Measurements from ENCODE around the gene IDH3A.

IDH3A gene

DNA sequence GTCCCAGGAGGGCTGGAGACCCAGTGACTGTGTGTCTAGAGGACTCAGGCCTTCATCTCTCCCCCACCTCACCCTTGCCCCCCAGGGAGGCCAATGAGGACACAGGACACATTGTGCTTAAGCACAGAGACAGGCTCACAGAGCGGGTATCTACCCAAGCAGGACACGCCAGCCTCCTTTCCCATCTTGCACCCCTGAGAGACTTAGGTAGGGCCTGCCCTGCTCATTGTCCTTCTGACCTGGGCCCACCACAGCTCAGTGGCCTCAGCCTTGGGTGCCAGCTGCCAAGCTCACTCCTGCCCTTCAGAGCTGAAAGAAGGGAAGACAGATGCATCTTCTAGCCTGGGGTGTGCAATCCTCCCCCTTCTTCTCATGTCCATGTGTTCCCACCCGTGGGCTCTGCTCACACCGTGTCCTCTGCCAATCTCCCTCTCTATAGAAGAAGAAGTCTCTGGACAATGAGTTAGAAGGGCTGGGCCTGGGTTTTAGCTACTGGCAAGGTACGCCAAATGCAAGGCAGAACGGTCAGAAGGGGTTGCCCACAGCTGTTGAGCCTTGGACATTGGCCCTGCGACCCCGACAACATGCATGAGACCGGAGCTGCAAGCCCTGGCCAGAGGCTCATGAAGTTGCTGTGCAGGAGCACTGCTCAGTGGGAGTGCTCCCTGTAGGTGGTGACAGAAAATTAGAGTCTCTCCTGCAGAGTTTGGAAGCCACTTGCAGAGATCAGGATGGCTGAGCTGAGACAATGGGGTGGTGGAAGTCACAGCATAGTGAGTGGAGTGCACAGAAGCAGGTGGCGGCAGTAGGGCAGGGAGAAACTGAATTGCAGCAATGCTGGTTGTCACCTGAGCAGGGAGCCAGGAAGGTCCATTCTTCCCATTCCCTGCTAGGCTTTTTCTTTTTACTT lies 52.4 kb downstream of the IDH3A start:
- DNase-seq (ENCODE audit: low spot score), result no peak

DNA sequence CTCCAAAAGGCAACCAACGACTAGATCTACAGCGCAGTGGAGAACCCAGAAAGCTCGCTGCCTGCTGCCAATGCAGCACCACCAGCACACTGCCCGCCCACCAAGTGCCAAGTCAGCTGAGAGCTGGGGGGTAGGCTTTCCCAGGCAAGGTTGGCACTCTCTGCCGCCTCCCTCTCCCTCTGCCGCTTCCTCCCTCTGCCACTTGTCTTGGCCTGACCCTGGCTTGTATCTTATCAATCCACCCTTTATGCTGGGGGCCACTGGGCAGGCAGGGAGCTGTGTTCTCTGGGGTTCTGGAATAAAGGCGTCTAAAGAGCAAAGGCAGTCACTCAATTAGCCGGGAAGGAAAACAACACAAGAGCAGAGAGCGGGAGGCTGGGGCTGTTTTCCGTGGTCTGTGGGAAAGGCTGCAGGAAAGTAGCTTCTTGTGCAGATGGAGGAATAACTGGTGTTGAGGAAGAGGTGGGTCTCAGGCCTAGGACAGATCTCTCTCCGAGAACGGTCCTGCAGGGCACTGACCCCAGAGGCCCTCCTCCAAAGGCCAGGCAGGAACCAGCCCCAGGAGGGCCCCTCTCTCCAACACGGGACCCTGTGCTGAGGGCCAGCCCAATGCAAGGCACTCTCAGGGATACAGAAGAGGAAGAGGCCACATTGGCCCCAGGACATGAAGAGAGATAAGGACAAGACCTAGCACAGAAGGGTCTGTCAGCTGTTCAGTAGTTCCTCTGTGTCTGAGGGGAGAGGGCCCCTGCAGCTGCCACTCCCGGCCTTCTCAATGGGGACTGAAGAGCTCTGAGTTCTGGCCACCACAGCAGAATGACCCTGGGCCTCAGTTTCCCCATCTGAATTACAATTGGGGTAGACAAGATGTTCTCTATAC lies 54.4 kb downstream of the IDH3A start:
- no peak for DNase-seq (ENCODE audit: low spot score)

DNA sequence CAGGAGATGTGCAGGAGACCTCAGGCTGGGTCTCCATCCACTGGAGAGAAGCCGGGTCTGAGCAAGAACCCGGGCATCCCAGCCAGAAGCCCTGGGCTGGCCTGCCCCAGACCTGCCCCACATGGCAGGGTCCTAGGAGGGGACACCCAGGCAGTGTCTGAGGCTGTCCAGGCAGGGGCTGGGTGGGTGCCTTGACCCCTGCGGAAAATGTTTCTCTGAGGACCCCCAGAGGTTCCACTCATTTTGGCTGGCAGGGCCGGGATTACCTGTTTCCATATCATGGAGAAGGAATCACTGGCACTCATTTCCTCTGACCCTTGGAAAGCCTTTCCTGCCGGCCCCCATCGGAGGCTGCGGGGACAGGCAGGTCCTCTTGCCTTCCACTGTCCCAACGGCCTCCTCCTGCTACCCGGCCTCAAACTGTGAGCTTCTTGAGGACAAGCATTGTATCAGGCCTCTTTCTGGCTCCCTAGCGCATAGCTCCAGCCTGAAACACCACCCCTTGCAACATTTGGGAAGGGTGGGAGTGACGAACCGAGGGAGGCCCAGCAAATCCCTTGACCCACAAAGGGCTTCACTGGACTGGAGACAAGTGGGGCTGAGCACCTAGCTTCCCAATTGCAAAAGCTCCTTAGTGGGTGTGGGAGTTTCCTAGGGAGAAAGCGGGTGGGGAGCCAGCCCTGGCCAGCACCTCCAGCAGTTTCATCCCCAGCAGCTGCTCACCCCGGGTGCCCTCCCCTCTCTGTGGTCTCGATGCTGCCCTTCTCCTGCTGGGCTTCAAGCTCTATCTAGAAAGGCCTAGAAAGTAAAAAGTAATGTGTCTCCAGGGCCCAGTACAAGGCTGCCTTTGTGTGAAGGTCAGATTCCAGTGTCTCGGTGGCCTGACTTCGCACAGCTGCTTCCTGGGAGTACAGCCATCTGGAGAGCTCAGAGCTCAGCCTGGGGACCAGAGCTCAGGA lies 55.5 kb downstream of the IDH3A start:
- DNase-seq (ENCODE audit: low spot score), result no peak

DNA sequence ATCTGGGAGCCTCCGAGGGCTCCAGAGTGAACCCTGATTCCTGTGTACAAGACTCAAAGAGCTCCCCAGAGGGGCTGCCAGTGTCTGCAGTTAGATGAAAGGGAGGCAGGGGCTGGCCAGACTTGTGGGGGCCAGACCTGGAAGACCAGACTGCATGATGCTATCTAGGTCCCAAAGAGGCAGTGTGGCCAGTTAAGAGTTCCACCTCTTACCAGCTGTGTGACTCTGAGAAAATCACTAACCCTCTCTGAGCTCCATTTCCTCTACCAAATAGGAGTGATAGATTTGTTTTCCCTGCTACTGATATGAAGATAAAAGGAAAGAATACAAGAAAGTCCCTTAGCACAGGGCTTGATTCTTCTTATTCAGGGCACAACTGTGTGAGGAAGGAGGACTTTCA lies 56.2 kb downstream of the IDH3A start:
- DNase-seq (ENCODE audit: low spot score), result no peak

DNA sequence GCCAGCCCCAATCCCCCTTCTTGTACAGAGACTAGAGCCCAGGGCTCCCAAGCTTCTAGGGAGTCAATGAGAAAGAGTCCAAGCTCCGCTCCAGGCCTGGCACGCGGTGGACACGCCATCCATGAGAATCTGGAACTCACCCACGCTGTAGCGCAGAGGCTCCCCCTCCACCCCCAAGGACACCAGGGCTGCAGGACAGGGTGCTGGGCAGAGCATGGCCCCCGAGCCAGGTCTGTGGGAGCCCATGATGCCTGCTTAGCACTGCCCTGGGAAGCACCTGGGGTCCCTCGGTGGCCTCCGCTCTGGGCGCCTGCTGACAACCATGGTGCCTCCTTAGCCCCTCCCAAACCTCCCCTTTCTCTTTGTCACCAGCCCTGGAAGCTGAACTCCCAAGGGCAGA lies 56.7 kb downstream of the IDH3A start:
- DNase-seq (ENCODE audit: low spot score), result no peak

DNA sequence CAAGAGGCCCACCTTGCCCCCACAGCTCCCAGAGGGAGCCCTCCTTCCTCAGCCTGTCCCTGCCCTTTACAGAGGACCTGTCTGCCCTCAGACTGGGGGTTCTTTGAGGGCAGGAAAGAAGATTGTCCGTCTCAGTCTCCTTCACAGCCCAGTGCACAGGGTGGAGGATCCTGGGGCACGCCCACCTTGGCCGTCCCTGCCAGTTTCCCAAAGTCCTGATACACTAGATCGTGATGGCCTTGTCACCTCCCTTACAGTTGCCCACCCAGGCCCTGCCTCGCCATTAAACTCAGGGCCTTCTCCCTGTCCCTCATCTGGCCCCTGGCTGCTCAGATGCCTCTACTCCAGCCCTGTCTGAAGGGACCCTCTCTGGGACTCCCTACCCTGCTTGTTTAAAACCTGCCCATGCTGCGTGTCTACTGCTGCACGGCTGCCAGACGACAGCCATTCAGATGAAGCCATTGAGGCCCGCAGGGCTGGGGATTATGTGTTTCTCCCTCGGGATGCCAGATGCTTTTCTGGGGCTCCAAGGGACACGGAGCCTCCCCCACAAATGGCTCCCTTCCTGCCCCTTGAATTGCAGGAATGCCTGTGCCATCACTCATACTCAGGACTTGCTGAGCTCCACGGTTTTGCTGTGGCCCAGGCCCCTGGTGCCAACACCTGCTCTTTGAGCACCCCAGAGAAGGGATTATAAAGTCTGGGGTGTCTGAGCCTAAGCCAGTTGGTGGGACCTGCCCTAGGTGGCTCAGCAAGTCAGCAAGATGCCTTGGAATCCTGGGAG lies 57.4 kb downstream of the IDH3A start:
- no peak for DNase-seq (ENCODE audit: low spot score)

DNA sequence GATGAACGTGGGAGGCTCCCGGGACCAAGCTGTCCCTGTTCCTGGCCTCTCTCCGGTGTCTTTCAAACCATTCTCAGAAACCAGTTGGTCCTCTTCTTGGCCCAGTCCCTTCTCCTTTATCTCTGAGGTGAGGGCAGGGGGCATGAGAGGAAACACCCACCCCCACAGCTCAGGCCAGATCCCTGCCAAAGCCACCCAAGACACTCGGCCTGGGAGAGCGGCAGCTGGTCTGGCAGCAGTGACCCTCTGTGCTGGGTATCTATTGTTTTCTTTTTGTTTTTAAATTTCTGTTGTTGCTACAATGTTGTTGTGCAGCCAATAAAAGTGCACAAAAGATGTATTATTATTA lies 57.9 kb downstream of the IDH3A start:
- no peak for DNase-seq (ENCODE audit: low spot score)

DNA sequence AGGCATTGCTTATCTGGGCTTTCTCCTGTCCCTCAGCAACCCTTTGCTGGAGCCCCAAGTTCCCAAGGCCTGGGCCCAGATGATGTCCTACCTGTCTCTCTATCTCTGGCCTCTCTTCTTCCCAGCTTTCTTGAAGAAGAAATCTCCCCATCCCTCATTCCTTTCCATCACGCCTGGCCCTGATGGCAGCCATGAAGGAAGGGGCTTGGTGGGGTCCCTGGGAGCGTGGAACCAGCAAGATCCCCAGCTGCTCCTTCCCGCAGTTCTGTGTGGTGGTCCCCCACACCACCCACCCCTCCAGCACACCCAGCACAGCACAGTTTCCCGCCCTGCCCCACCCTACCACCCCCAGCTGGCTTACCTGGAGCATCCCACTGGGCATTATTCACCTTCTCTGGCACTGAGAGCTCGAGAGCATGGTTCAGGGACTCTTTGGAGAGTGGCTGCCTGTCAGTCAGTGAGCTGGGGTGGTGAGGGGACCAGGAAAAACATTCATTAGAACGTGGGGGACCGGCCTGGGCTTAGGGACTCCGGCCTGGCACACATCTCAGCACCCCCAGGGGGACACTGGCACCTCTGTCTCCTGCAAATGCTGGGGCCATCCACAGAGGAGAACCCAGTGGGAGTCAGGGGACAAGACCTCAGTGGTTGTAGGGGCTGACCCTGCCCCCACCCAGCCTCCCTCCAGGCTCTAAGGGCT lies 58.6 kb downstream of the IDH3A start:
- DNase-seq (ENCODE audit: low spot score), result no peak

DNA sequence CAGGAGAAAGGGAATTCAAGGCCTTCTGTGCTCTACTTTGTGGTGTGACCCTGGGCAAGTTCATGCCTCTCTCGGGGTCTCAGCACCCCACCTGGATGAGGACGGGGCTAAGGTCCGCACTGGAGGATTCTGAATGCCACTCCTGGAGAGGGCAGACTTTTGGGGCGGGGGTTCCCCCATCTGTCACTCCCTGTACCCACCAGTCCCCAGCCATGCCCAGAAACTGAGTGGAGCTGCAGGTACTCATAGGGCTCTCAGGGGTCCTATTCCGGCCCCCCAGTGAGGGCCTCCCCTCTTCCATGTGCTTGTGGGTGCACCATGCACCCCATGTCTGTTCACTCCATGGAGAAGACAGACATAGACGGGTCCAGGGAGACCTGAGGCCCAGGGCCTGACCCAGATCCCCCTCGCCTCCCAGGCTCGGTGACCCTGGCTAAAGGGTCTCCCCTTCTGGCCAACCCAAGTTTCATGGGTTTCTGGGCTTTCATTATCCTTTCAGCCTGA lies 59.2 kb downstream of the IDH3A start:
- DNase-seq (ENCODE audit: low spot score), result no peak

DNA sequence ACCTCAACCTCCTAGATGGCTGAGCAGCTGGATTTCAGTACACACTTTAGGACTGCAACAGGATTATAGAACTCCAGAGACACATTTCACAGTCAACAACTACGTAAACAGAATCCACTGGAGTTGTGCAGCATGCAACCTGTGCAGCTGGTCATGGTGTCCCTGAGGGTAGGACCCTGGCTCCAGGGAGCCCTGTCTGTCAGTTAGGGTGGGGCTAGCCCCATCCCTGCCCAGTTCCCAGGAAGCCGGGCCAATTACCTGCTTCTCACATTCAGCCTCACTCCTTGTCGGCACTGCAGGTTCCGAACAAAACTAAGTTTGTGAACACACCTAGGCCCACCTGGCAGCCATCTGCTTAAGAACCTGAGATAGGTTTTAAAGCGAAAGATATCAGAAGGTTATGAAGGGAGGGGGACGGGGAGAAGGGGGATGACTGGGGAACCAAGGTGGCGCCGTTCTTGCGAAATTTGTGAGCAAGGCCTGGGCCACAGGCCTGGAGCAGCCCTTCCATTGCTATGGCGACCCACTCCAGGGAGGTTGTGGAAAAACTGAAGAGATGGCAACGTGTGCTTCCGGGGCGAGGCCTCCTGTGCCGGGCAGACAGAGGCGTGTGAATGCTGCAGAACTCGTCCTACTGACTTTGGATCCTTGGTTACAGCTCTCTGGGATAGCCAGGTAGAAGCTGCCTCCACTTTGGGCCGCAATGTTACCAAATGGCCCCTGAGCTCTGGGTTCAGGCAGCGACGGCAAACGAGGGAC lies 59.9 kb downstream of the IDH3A start:
- no peak for DNase-seq (ENCODE audit: low spot score)

DNA sequence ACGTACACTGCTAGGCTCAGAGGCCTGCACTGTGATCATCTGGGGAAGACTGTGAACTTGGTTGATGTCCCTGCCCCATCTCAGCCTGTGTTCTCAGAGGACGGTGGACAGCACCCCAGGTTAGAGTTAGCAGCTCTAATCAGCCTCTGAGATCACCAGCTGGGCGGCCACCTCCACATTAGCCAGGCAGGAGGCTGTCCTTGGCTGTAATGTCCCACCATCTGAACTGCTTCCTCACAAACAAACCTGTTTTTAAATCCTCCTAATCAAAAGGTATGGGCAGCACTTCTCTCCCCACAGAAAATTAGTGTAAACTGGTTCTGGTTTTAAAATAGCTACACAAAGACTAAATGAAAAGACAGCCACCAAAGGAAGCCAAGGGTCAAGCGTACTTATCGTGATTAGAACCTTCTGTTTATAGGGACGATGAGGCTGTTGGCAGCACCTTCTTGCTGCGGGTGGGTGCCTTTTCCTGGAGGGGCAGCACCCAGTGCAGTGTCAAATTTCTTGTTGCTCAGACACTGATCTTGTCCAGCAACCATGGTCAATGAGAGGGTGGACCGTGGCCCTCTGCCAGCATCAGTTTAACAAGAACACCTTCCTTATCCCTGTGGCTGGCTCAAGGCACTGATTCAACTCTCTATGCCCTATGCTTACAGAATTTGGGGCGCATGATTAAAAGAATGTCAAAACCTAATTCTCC lies 60.6 kb downstream of the IDH3A start:
- DNase-seq (ENCODE audit: low spot score), result no peak

DNA sequence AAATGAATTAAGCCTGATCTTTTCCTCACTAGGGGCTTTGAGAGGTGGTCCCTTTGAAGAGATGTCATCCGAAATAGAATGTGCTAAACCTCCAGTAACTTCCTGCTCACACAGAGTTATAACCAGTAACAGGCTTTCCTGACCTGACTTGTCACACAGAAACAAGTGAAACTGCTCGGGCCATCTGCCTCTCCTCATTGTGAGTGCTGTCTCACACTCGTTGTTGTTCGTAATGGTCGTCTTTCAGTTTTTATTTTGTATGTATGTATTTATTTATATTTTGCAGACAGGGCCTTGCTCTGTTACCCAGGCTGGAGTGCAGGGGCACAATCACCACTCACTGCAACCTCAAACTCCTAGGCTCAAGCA lies 61.2 kb downstream of the IDH3A start:
- no peak for DNase-seq (ENCODE audit: low spot score)

DNA sequence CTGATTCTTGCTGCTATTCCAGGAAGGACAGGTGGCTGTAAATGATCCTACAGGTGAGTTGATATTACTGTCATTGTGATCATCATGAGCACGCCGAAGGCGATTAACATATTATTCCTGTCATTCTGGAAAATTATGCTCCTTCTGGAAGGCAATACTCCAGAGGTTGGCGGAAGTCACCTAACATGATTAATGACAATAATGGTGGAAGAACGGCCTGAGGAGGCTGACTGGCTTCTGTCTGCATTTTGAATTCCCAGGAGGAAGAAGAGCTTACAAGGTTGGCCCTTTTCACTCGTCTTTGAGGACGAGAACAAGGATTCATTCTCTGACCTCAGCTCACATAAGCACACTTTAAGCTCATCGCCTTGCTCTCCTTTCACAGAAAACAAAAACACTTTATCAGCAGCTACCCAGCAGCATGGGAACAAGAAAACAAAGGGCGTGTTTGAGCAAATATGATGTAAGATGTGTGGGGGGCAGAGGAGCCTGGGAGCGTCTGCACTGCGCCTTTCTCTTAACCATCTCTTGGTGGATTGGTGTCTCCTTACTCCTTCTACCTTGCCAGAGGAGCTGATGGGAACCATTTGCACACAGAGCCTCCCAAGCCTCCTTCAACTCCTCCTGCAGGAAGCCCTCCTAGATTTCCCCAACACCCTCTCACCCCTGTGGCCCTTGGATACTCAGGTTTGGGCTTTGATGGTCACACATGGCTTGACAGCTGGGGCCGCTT lies 62.2 kb downstream of the IDH3A start:
- no peak for DNase-seq (ENCODE audit: low spot score)

DNA sequence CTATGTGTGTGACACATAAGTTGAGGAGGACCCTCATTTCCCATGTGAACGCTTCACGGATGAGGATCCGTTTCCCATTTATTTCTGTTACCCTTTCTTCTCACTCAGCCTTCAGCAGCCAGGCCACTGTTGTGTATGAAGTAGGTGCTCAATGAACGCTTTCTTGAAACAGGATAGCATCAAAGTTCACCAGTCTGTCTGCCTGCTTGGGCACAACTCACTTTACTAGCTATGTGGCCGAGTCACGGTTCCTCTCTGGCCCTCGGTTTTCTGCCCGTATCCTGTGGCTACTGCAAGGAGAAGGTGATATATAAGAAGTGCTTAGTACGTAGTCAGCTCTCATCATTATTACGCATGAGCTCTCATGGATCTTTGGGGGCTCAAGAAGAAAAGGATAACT lies 62.8 kb downstream of the IDH3A start:
- no peak for DNase-seq (ENCODE audit: low spot score)

DNA sequence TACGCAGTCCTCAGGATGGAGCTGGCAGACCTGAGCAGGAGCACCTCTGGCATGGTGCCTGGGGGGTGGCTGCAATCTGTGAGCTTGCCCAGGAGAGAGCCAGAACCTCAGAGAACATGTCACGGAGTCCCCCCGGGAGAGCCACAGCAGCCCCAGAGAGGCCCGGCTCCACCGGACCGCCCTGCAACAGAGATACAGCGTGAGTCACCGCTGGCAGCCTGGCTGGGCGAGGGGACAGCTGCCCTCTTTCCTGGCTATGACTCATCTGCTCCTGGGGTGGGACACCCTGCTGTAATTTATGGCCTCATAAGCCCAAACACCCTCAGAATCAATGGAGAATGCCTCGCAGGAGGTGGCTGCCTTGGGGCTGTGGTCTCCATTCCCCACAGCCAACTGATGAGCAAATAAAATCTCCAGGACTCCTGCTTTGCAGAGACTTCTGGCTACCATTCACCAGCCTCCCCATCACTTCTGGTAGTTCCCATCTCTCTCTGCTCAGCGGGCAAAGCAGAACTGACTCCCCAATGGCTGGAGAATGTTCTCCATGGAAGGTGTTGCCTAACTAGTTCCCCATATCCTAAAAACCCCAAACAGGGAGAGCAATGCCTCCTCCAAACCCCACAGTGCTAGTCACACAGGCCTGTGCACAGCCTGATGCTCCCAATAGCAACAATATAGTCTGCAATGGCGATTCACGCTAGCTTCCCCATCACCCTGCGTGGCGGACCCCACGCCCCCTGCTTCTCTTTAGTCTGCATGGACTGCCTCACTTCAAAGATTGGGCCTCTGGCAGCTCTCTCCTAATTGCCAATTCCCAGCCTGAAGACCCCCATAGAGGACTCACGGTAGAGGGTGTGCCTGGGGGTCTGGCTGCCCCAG lies 63.6 kb downstream of the IDH3A start:
- DNase-seq (ENCODE audit: low spot score), result no peak

DNA sequence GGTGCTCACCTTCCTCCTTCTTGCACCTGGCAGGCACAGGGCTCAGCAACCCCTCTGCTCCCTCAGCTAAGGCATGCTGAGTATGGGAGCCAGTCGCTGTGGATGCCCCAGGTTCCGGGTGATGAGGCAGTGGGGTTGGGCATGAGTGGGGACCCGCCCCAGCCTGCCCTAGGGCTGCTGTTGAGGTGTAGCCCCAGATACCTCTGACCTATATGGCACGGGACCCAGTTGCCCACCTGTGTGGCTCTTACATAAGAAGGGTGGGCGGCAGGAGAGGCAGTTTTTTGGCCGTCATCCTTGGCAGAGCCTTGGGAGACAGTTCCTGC lies 64.2 kb downstream of the IDH3A start:
- no peak for DNase-seq (ENCODE audit: low spot score)

DNA sequence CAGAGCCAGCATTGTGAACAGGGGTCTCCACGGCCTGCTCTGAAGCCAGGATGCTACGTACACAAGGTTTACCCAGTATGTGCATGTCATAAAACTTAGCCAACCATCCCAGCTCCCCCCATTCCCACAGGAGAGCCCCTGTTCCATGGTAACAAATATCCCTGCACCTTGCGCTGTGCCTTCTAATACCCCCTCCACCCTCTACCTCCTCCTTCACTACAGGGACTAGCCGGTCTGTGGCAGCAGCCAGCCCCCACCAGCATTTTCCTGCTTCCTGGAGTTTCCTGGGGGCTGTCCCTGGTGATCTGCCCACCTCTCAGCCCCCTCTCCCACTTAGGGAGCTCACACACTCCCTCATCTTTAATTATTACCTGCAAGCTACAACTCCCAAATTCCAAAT lies 64.8 kb downstream of the IDH3A start:
- no peak for DNase-seq (ENCODE audit: low spot score)
